Upper lobe of left lung (tissue), 6 donors: ENCODE measurements around the gene AFAP1L2. TPM values are rescaled to one million over a fixed set of nuclear protein-coding genes. Genes with fewer than 3 reads are reported as not detected.

Experiments used
- ATAC-seq, 2 donors: fragments of 200-7000 bp; cut with Tn5 transposase; one replicate each; pipeline ENCODE4 v1.9.1; 2022; ENCODE audit warnings: mild to moderate bottlenecking in 2 of 2, moderate library complexity in 2 of 2; ENCODE audit not compliant: low FRiP score in 2 of 2
- DNase-seq, 2 donors: peaks; one replicate each; pipeline ENCODE4 v3.0.0-alpha.2; 2019 to 2020
- H3K27ac ChIP-seq, 4 donors: fragments of 200-600 bp; sonication (generic); one replicate each; pipeline ENCODE4 v1.5.1; 2016 to 2019
- H3K27me3 ChIP-seq, 4 donors: fragments of 200-600 bp; sonication (generic); one replicate each; pipeline ENCODE4 v1.5.1; 2017 to 2019
- H3K36me3 ChIP-seq, 4 donors: fragments of 200-600 bp; sonication (generic); one replicate each; pipeline ENCODE4 v1.5.1; 2016 to 2019
- H3K4me1 ChIP-seq, 4 donors: fragments of 200-600 bp; sonication (generic); one replicate each; pipeline ENCODE4 v1.5.1; 2018 to 2019
- H3K4me3 ChIP-seq, 4 donors: fragments of 200-600 bp; sonication (generic); one replicate each; pipeline ENCODE4 v1.5.1; 2017 to 2019; ENCODE audit warnings: mild to moderate bottlenecking in 2 of 4, moderate library complexity in 1 of 4
- H3K9me3 ChIP-seq, 4 donors: fragments of 200-600 bp; sonication (generic); one replicate each; pipeline ENCODE4 v1.5.1; 2018 to 2019
- CTCF ChIP-seq, 6 experiments: fragments of 450-650 bp in 4 of 6; fragments of 200-600 bp in 2 of 6; sonication (generic) in 2 of 6; IDR thresholded peaks; one replicate each; pipeline ENCODE4 v1.5.1; 2016 to 2019; ENCODE audit warnings: antibody characterized with exemption in 6 of 6
- EP300 ChIP-seq, 4 donors: sonication (generic); formaldehyde crosslinking; IDR thresholded peaks; one replicate each; pipeline ENCODE4 v1.5.1; 2017; ENCODE audit warnings: antibody characterized with exemption in 4 of 4, control low read depth in 2 of 4
- POLR2A ChIP-seq, 4 donors: fragments of 450-650 bp; IDR thresholded peaks; one replicate each; pipeline ENCODE4 v1.5.1; 2016 to 2017; ENCODE audit warnings: antibody characterized with exemption in 4 of 4, mild to moderate bottlenecking in 2 of 4
- POLR2AphosphoS5 ChIP-seq, 2 donors: sonication (generic); formaldehyde crosslinking; IDR thresholded peaks; one replicate each; pipeline ENCODE4 v1.5.1; 2017; ENCODE audit warnings: antibody characterized with exemption in 2 of 2
- WGBS, 2 donors: methylation state at CpG; one replicate each; pipeline ENCODE4 v1.1.5; 2017 to 2018; 5-methylcytosine and 5-hydroxymethylcytosine counted together
- total RNA-seq, 6 donors: library from RNA; depleted of rRNA in 4 of 6; stranded (reverse); fragments of >200 nt in 4 of 6; gene quantifications; one replicate each; pipeline versions ENCODE4 v1.1.0 to v1.2.1, GENCODE V29; 2016 to 2021
- donor health status: DM: no; HTN: no; CAD: no; lungs with moderate emphysema.
- donor health status: DM: no; HTN: yes; CAD: no; lungs with severe emphysema.

AFAP1L2 gene
- total RNA-seq, 6 donors from 2014 or later: 2.3 to 9.6 (median 3.4) TPM

- no peaks in the 10 kb centered on the region for H3K9me3 ChIP-seq
- 94 to 97% methylated on average over 5 of the region's 5 CpGs for WGBS, 2 donors
- no peak for ATAC-seq
Observed at GRCh38 chr10:114252092-114252491, 152.2 kb downstream of the AFAP1L2 start.

GRCh38 chr10:114250716-114251115, 153.6 kb downstream of the AFAP1L2 start:
- TF ChIP-seq CTCF (IDR thresholded peaks at IDR 0.05) (no peak), EP300 (IDR thresholded peaks at IDR 0.05) (no peak), POLR2A (IDR thresholded peaks at IDR 0.05) (no peak), POLR2AphosphoS5 (IDR thresholded peaks at IDR 0.05) (no peak)
- DNase-seq (no peak), ATAC-seq (no peak)
- H3K36me3 ChIP-seq: no peaks in the 10 kb centered on the region
- 83 to 93% methylated on average over 1 of the region's 1 CpG for WGBS, 2 donors
- H3K4me3 ChIP-seq: no peak overlapping the region
- no peak overlapping the region for H3K27ac ChIP-seq
- H3K9me3 ChIP-seq: no peaks in the 10 kb centered on the region
- peaks cover 0 to 13% (median 5%) of the 10 kb centered on the region in 4 donors for H3K4me1 ChIP-seq
- no peaks in the 10 kb centered on the region for H3K27me3 ChIP-seq

More at GRCh38 chr10:114252092-114252491, 152.2 kb downstream of the AFAP1L2 start:
- Histone ChIP-seq H3K4me1 (peaks cover 0 to 3% (median 0%) of the 10 kb centered on the region in 4 donors), H3K27me3 (no peaks in the 10 kb centered on the region), H3K36me3 (no peaks in the 10 kb centered on the region), H3K27ac (no peak overlapping the region), H3K4me3 (no peak overlapping the region)
- no peak for DNase-seq
- TF ChIP-seq POLR2AphosphoS5 (IDR thresholded peaks at IDR 0.05) (no peak), POLR2A (IDR thresholded peaks at IDR 0.05) (no peak), EP300 (IDR thresholded peaks at IDR 0.05) (no peak), CTCF (IDR thresholded peaks at IDR 0.05) (no peak)

GRCh38 chr10:114250236-114250635, 154.1 kb downstream of the AFAP1L2 start:
- TF ChIP-seq CTCF (IDR thresholded peaks at IDR 0.05) (no peak), POLR2AphosphoS5 (IDR thresholded peaks at IDR 0.05) (no peak), EP300 (IDR thresholded peaks at IDR 0.05) (no peak), POLR2A (IDR thresholded peaks at IDR 0.05) (no peak)
- no peak for ATAC-seq
- Histone ChIP-seq H3K27ac (no peak overlapping the region), H3K27me3 (no peaks in the 10 kb centered on the region), H3K4me3 (no peak overlapping the region), H3K4me1 (peaks cover 4 to 18% (median 9%) of the 10 kb centered on the region in 4 donors), H3K36me3 (no peaks in the 10 kb centered on the region), H3K9me3 (no peaks in the 10 kb centered on the region)
- WGBS, 2 donors: 88 to 93% methylated on average over 6 of the region's 6 CpGs
- DNase-seq: no peak

- DNase-seq: peak in 1 of 2 donors; percentile 61
- peak; percentile 23 to 71 for ATAC-seq
- peak overlapping the region in 1 of 4 donors; percentile 20 for H3K4me3 ChIP-seq
Observed at GRCh38 chr10:114246679-114247305, 157.5 kb downstream of the AFAP1L2 start.

More at GRCh38 chr10:114246679-114247305, 157.5 kb downstream of the AFAP1L2 start:
- Histone ChIP-seq H3K9me3 (no peaks in the 10 kb centered on the region), H3K27ac (peak overlapping the region; percentile 24 to 53 (median 40)), H3K27me3 (no peaks in the 10 kb centered on the region), H3K4me1 (peaks cover 18 to 36% (median 30%) of the 10 kb centered on the region in 4 donors), H3K36me3 (no peaks in the 10 kb centered on the region)
- 48 to 52% methylated on average over 5 to 7 of the region's 7 CpGs for WGBS, 2 donors
- TF ChIP-seq POLR2A (IDR thresholded peaks at IDR 0.05) (peak in 1 of 4 donors; percentile 17), POLR2AphosphoS5 (IDR thresholded peaks at IDR 0.05) (peak in 1 of 2 donors; percentile 35), CTCF (IDR thresholded peaks at IDR 0.05) (no peak)
